Putamen (tissue), 1 donor: ENCODE data around the gene TRIM26.

ENCODE experiments used
- DNase-seq: peaks from one replicate; pipeline ENCODE4 v3.0.0-alpha.2; 2016; ENCODE audit warnings: low spot score

The TRIM26 gene

GRCh38 chr6:30207619-30208295 lies 5.4 kb downstream of the TRIM26 start:
- DNase-seq, result no peak

GRCh38 chr6:30206799-30207618 lies 6.2 kb downstream of the TRIM26 start:
- DNase-seq, result no peak

GRCh38 chr6:30206152-30206551 lies 7.1 kb downstream of the TRIM26 start:
- no peak for DNase-seq

GRCh38 chr6:30204116-30204515 lies 9.1 kb downstream of the TRIM26 start:
- no peak for DNase-seq

- no peak for DNase-seq
Measured at GRCh38 chr6:30202366-30202765, 10.8 kb downstream of the TRIM26 start.

- no peak for DNase-seq
Measured at GRCh38 chr6:30200551-30201281, 12.5 kb downstream of the TRIM26 start.

- DNase-seq, result no peak
Measured at GRCh38 chr6:30198166-30199084, 14.8 kb downstream of the TRIM26 start.

- DNase-seq, result no peak
Measured at GRCh38 chr6:30196376-30196775, 16.8 kb downstream of the TRIM26 start.

GRCh38 chr6:30195951-30196350 lies 17.3 kb downstream of the TRIM26 start:
- no peak for DNase-seq

GRCh38 chr6:30194797-30195690 lies 18.2 kb downstream of the TRIM26 start:
- no peak for DNase-seq

- peak; percentile 40 for DNase-seq
Measured at GRCh38 chr6:30192076-30192475, 21.1 kb downstream of the TRIM26 start.

GRCh38 chr6:30188541-30188940 lies 24.7 kb downstream of the TRIM26 start:
- DNase-seq, result no peak

GRCh38 chr6:30185846-30186484 lies 27.2 kb downstream of the TRIM26 start:
- no peak for DNase-seq

- DNase-seq, result no peak
Measured at GRCh38 chr6:30184417-30185031, 28.7 kb downstream of the TRIM26 start.

- DNase-seq, result no peak
Measured at GRCh38 chr6:30180145-30180544, 33.1 kb downstream of the TRIM26 start.

- DNase-seq, result no peak
Measured at GRCh38 chr6:30178837-30179236, 34.4 kb downstream of the TRIM26 start.

- DNase-seq, result no peak
Measured at GRCh38 chr6:30175765-30176164, 37.4 kb downstream of the TRIM26 start.

GRCh38 chr6:30172681-30173080 lies 40.5 kb downstream of the TRIM26 start:
- no peak for DNase-seq

- DNase-seq, result no peak
Measured at GRCh38 chr6:30171677-30172471, 41.3 kb downstream of the TRIM26 start.
